ENCODE data around the gene GRIFIN. TPM values are rescaled to one million over a fixed set of nuclear protein-coding genes. Genes with fewer than 3 reads are reported as not detected.
A peak's percentile ranks its signal among the peaks of the same experiment; 100 is the strongest.

The GRIFIN gene
- polyA plus RNA-seq, 2 of the 4 experiments (the other 2 are of a cell fraction): not detected

GRCh38 chr7:2473496-2474180 lies 2.6 kb downstream of the GRIFIN start:
- Histone ChIP-seq H3K27ac (no peak overlapping the region), H3K9me3 (no peaks in the 10 kb centered on the region), H3K4me1 (peaks cover 18% of the 10 kb centered on the region), H3K4me3 (no peak overlapping the region), H3K4me2 (no peak overlapping the region)
- POLR2A ChIA-PET: no interaction called here
- ATAC-seq: no peak
- CTCF ChIA-PET: interaction anchor here (1.1 to 2.2 kb wide), 2 partner anchors 22 to 207 kb away, joined by 3 to 11 read pairs; no protein-coding TSS in a partner anchor
- WGBS (ENCODE audit: missing lambda C conversion rate): 72% methylated on average over 12 of the region's 12 CpGs
- no peak for FAIRE-seq
- TF ChIP-seq JUNB (IDR thresholded peaks at IDR 0.05): no peak
- no peak for TF ChIP-seq HOXB5 (CRISPR knock-in tag; IDR thresholded peaks at IDR 0.05)
- TF ChIP-seq ZC3H11A (IDR thresholded peaks at IDR 0.05): no peak
- TF ChIP-seq CHD2 (IDR thresholded peaks at IDR 0.05; ENCODE audit: low read length, partially characterized antibody): no peak
- TF ChIP-seq EHMT2 (IDR thresholded peaks at IDR 0.05; ENCODE audit: low read depth): no peak
- no peak for TF ChIP-seq ZNF302 (CRISPR knock-in tag; IDR thresholded peaks at IDR 0.05)
- TF ChIP-seq MAZ (IDR thresholded peaks at IDR 0.05; ENCODE audit: borderline replicate concordance, low read depth, low read length): no peak
- no peak for TF ChIP-seq CBX2 (IDR thresholded peaks at IDR 0.05; ENCODE audit: borderline replicate concordance, low read depth)
- TF ChIP-seq E2F6 (IDR thresholded peaks at IDR 0.05; ENCODE audit: borderline replicate concordance, low read depth): no peak
- no peak for DNase-seq (ENCODE audit: low read depth in 1 of 2, low spot score in 1 of 2)

DNA sequence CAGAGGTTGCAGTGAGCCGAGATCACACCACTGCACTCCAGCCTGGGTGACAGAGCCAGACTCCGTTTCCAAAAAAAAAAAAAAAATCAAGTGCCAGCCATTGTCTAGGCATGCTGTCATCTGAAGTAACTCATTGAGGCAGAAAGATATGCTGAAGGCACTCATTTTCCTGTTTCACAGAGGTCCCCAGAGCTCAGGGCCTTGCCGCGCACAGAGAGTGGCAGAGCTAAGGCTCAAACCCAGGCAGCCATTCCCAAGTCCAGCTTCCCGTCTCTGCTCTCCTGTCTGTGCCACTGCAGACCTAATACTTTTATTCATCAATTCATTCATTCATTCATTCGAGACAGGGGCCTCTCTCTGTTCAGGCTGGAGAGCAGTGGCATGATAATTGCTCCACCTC lies 3.5 kb downstream of the GRIFIN start:
- WGBS (ENCODE audit: missing lambda C conversion rate): 76% methylated on average over 6 of the region's 6 CpGs
- CTCF ChIA-PET: interaction anchor here (0.7 kb wide), 1 partner anchor 13 kb away, joined by 4 read pairs; no protein-coding TSS in a partner anchor

GRCh38 chr7:2471396-2471795 lies 4.8 kb downstream of the GRIFIN start:
- ATAC-seq: no peak; a peak in 1 of 6 replicates
- Histone ChIP-seq H3K9me3 (no peaks in the 10 kb centered on the region), H3K4me3 (no peak overlapping the region), H3K27ac (peak overlapping the region in 1 of 2 experiments; percentile 74; a peak in 3 of 6 replicates), H3K4me1 (peaks cover 9% of the 10 kb centered on the region), H3K4me2 (no peak overlapping the region)
- POLR2A ChIA-PET: no interaction called here
- FAIRE-seq: no peak
- 80% methylated on average over 7 of the region's 17 CpGs for WGBS (ENCODE audit: missing lambda C conversion rate)
- CTCF ChIA-PET: interaction anchor here (0.7 to 14.8 kb wide), 7 partner anchors 7 to 346 kb away, joined by 3 to 275 read pairs (median 23); partner anchors contain the start of gene GRIFIN
- DNase-seq (ENCODE audit: low read depth in 1 of 2, low spot score in 1 of 2): no peak
- TF ChIP-seq ZFP36 (IDR thresholded peaks at IDR 0.05; ENCODE audit: borderline replicate concordance, partially characterized antibody) (no peak), HES2 (IDR thresholded peaks at IDR 0.05) (no peak), HDAC2 (IDR thresholded peaks at IDR 0.05) (no peak), FOXS1 (CRISPR knock-in tag; IDR thresholded peaks at IDR 0.05) (no peak), POLR2AphosphoS2 (conservative IDR thresholded peaks at IDR 0.05; ENCODE audit: low read length) (no peak), MAFK (IDR thresholded peaks at IDR 0.05; ENCODE audit: partially characterized antibody) (no peak), CEBPB (IDR thresholded peaks at IDR 0.05) (no peak), BCL3 (IDR thresholded peaks at IDR 0.05) (no peak), NFE2L2 (conservative IDR thresholded peaks at IDR 0.05; ENCODE audit: low read length) (no peak), CHD2 (IDR thresholded peaks at IDR 0.05; ENCODE audit: low read length, partially characterized antibody) (no peak), HMGXB4 (CRISPR knock-in tag; IDR thresholded peaks at IDR 0.05; ENCODE audit: borderline replicate concordance) (no peak), CBX8 (IDR thresholded peaks at IDR 0.05) (no peak), HOXA7 (CRISPR knock-in tag; IDR thresholded peaks at IDR 0.05) (no peak)
- TF ChIP-seq, protein P1, sequence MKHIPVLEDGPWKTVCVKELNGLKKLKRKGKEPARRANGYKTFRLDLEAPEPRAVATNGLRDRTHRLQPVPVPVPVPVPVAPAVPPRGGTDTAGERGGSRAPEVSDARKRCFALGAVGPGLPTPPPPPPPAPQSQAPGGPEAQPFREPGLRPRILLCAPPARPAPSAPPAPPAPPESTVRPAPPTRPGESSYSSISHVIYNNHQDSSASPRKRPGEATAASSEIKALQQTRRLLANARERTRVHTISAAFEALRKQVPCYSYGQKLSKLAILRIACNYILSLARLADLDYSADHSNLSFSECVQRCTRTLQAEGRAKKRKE (CRISPR knock-in tag; IDR thresholded peaks at IDR 0.05; ENCODE audit: low read depth): no peak

More for the DNA sequence above, 3.5 kb downstream of the GRIFIN start:
- POLR2A ChIA-PET: no interaction called here
- FAIRE-seq (no peak), ATAC-seq (no peak), DNase-seq (ENCODE audit: low read depth in 1 of 2, low spot score in 1 of 2) (no peak)
- no peak for TF ChIP-seq USF2 (IDR thresholded peaks at IDR 0.05)
- no peak for TF ChIP-seq E2F6 (IDR thresholded peaks at IDR 0.05; ENCODE audit: borderline replicate concordance, low read depth)
- no peak for TF ChIP-seq TP53 (CRISPR knock-in tag; IDR thresholded peaks at IDR 0.05)
- no peak for TF ChIP-seq PHF8 (IDR thresholded peaks at IDR 0.05; ENCODE audit: borderline replicate concordance, low read depth)
- H3K9me3 ChIP-seq: no peaks in the 10 kb centered on the region
- H3K4me3 ChIP-seq: no peak overlapping the region
- no peak overlapping the region for H3K27ac ChIP-seq
- H3K4me2 ChIP-seq: no peak overlapping the region
- H3K4me1 ChIP-seq: peaks cover 9% of the 10 kb centered on the region

All from A549 (cell line).